ENCODE measurements around the gene LGI4.

GRCh38 chr19:35117116-35117515 lies 17.7 kb downstream of the LGI4 start:
- TF ChIP-seq POLR2A (IDR thresholded peaks at IDR 0.05) (no peak), CTCF (IDR thresholded peaks at IDR 0.05) (no peak)
